GM18519 (cell line): ENCODE data around the gene SYTL1.
A peak's percentile ranks its signal among the peaks of the same experiment; 100 is the strongest.
"Not testable (repeated sequence)": the region's sequence is repeated elsewhere in the genome, so short reads cannot be mapped to it uniquely, and the experiment has no call there.

Experiments
- ATAC-seq: cut with Tn5 transposase; IDR thresholded peaks from one replicate; pipeline ENCODE4 v1.9.1; 2021; ENCODE audit warnings: mild to moderate bottlenecking, moderate library complexity; ENCODE audit not compliant: unreplicated experiment, low FRiP score

Gene SYTL1

GRCh38 chr1:27381969-27382762 lies 40.3 kb downstream of the SYTL1 start:
- ATAC-seq = no peak

DNA sequence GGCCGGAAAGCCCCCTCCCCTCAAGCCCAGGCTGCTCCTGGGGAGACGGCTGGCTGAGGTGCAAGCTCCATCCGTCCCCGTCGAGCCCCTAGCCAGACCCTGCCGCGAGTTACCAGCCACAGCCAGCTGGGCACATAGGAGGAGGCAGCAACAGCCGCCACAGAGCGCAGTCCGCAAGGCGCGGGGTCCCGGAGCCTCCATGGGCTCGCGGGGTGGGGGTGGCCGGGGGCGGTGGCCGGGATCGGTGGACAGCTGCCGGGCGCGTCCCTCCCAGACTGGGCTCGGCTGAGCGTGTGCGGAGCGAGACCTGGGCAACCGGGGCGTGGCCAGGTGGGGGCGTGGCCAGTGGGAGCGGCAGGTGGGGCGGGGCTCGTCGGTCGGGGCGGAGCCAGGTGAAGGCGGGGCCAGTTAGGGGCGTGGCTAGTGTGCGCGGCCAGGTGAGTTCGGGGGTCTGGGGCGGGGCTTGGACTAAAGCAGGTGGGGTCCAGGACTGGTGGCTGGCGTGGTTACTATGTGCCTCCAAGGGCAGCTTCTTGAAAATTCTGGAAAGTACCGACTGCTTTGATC lies 41.3 kb downstream of the SYTL1 start, which contains the start of gene CD164L2:
Gene CD164L2, minus strand, starts transcription at position 295 of the 567 bp plus-strand sequence. Its CDS starts 94 bp downstream, at position 201.
- no peak for ATAC-seq

DNA sequence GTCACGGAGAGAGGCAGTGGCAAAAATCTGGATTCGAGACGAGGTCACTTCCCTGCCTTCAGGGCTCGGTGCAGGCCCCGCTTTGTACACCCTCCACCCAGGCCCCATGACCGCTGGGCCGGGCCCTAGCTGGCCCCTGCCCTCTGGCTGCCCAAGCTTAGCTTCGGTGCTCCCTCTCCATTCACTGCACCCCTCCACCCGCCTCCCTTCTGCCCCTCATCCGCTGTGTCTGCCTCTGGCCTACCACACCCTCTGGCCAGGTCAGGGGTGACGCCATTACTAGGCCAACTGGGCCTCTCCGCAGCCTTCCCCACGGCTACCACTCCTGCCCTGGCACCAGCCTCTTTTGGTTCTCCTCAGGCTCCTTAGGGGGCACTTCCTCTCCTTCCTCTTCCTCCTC lies 41.8 kb downstream of the SYTL1 start:
- no peak for ATAC-seq

GRCh38 chr1:27384797-27385196 lies 43.0 kb downstream of the SYTL1 start:
- ATAC-seq = not testable (repeated sequence)

- ATAC-seq = no peak
Measured at GRCh38 chr1:27388337-27389005, 46.6 kb downstream of the SYTL1 start.

DNA sequence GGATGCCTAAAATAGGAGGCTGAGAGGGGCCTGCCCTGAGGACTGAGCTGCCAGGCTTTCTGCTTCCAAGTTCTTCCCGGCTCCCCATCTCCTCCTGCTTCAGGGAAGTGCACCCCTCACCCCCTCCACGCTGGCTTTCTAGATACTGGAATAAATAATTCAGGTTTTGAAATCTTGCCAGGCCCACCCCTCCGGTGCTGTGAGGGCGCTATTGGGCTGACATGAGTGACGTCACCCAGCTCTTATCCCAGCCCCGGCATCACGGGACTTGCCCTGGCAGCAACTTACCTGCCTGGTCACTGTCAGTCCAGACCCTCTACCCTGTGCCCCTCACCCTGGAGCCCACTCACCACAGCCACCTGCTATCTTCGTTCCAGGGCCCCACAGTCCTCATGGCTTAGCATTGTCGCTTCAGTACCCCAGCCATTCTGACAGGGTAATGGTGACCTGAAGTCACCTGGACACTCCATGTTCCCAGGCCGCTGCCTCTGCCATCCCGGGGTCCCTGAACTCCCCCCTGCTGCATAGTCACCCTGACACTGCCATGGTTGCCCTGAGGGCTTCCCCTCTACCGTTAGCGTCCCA lies 49.8 kb downstream of the SYTL1 start:
- no peak for ATAC-seq

DNA sequence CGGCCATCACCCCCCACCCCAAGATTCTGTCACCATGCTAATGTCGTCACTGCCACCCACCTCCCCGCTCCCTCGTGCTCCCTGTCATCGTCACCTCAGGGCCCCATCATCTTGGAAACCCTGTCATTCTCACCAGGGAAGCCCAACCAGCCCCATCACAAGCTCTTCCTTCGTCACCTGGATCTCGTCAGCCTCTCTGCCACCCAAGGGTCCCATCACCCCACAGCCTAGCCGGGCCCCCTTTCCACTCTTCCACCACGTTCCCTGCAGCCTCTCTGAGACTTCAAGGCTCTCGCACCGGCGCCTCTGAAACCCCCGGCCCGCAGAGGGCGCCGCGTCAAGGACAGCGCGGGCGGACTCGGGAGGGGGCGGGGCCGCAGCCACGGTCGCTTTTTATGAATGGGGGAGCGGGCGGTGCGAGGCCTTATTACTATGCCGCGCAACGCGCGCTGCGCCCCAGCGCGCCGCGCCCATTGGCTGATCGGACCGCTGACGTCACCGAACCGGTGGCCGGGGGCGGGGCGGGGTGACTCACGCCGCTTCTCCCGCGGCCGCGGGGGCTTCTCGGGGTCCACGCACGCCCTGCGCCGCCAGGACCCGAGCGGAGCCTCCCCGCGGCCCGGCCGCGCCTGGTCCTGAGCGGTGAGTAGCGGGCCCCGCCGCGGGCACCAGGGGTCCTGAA lies 50.4 kb downstream of the SYTL1 start, which contains the start of gene GPR3:
Gene GPR3, plus strand, starts transcription at position 527 of the 682 bp plus-strand sequence. CDS start 1,177 bp downstream, outside the sequence.
- peak; percentile 62 for ATAC-seq

DNA sequence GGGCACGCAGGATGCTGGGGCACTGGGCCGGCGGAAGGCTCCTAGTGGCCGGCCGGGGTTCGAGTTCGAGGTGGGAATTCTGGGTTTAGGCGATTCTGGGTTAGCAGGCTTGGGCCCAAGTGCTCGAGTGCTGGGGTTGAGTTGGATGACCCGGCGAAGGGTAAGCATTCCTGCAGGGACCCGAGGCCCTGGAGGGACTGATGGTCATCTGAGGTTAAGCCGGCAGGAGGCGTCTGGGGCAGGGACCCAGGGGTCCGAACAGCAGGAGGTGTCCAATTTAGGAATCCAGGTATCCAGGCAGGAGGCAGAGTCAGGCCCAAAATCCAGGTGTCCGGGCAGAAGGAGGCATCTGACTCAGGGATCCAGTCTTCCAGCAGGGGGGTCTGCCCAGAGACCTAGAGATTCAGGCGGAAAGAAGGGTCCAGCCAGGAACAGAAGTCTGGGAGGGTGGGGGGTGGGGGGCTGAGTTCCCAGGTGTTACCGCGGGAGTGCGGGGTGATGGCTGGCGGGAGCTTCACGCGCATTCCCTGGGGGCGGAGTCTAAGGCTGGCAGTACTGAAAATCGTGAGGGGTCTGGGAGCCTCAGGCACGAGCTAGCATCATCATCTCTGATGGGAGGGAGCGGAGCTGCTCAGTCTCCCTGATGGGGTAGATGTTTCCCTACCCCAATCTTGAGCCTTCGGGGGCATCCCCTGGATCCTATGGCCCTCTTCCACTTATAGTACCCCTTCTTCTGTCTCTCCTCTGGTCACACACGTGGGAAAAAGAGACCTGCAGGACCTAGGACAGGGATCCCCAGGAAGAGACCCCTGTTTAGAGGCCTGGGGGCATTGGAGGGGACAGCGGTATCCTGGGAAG lies 51.2 kb downstream of the SYTL1 start:
- ATAC-seq = no peak

DNA sequence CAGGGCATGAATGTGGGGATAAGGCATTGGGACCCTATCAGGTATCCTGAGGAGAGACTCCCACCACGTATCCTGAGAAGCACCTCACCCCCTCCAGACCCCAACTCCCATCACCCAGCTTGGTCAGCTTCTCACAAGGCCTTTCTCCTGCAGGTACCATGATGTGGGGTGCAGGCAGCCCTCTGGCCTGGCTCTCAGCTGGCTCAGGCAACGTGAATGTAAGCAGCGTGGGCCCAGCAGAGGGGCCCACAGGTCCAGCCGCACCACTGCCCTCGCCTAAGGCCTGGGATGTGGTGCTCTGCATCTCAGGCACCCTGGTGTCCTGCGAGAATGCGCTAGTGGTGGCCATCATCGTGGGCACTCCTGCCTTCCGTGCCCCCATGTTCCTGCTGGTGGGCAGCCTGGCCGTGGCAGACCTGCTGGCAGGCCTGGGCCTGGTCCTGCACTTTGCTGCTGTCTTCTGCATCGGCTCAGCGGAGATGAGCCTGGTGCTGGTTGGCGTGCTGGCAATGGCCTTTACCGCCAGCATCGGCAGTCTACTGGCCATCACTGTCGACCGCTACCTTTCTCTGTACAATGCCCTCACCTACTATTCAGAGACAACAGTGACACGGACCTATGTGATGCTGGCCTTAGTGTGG lies 51.9 kb downstream of the SYTL1 start:
- no peak for ATAC-seq

DNA sequence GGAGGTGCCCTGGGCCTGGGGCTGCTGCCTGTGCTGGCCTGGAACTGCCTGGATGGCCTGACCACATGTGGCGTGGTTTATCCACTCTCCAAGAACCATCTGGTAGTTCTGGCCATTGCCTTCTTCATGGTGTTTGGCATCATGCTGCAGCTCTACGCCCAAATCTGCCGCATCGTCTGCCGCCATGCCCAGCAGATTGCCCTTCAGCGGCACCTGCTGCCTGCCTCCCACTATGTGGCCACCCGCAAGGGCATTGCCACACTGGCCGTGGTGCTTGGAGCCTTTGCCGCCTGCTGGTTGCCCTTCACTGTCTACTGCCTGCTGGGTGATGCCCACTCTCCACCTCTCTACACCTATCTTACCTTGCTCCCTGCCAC lies 52.4 kb downstream of the SYTL1 start:
- ATAC-seq = no peak

- ATAC-seq = no peak
Measured at GRCh38 chr1:27394925-27395324, 53.1 kb downstream of the SYTL1 start.

- ATAC-seq = no peak
Measured at GRCh38 chr1:27395441-27396195, 53.8 kb downstream of the SYTL1 start.

DNA sequence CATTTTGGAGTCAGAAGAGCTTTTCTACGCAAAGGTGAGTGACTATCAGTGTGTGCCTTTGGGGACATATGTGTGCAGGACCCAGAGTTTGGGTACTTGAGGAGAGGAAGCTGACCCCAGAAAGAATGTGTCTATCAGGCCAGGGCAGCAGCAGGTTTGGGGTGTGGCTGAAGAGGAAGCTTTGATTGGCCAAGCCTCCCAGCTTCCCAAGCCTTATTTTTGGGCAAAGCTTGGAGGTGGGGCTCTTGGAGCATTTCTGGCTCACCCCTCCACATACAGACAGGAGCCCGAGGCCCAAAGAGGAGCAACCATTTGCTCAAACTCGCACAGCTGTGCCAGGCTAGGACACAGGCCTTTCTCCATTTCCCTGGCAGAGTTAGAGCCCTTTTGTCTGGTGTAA lies 55.3 kb downstream of the SYTL1 start:
- no peak for ATAC-seq

DNA sequence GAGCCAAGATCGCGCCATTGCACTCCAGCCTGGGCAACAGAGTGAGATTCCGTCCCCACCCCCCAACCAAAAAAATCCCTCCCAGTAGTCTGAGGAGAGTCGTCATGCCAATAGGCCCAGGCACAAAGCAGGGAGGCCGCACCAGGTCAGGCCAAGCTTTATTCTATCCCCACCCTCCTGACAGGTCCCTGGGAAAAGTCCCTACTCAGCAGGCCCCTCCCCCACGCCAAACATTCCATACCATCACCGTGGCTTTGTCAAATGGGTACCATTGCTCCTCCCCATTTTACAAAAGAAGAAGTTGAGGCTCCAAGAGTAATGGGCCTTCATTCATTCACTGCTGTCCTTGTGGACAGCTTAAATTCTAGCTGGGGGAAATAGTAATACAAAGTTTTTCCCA lies 55.9 kb downstream of the SYTL1 start:
- no peak for ATAC-seq

GRCh38 chr1:27398405-27399149 lies 56.8 kb downstream of the SYTL1 start:
- no peak for ATAC-seq

- no peak for ATAC-seq
Measured at GRCh38 chr1:27399251-27400025, 57.6 kb downstream of the SYTL1 start.
